HepG2 (cell line): Measurements from ENCODE around the gene GPER1. TPM values are rescaled to one million over a fixed set of nuclear protein-coding genes. Genes with fewer than 3 reads are reported as not detected.
A peak's percentile ranks its signal among the peaks of the same experiment; 100 is the strongest.

Experiments used
- ATAC-seq: fragments of 200-7000 bp; cut with Tn5 transposase; 3 replicates; pipeline ENCODE4 v1.9.1; 2020; ENCODE audit warnings: mild to moderate bottlenecking, moderate library complexity
- BruUV-seq: library from RNA; stranded (reverse); fragments of 400-500 nt; replicated peaks from 2 replicates; lab custom pipeline; 2021; lab: Mats Ljungman, UMichigan
- CTCF ChIA-PET: fragments of 300-600 bp; formaldehyde crosslinking; extraction: SDS; loops from one replicate; lab custom pipeline; 2021; ENCODE audit warnings: low total read pairs, inconsistent platforms, low intra/inter-chr PET ratio; lab: Yijun Ruan, JAX
- POLR2A ChIA-PET: fragments of 350-600 bp; sonication (Branson Sonifier 250); formaldehyde crosslinking; loops from one replicate; lab custom pipeline; 2020; ENCODE audit warnings: antibody characterized with exemption, inconsistent platforms; lab: Yijun Ruan, JAX
- DNase-seq: peaks from one replicate; pipeline ENCODE4 v3.0.0-alpha.2; 2015; ENCODE audit warnings: low spot score
- FAIRE-seq: peaks from 3 replicates; lab custom pipeline; 2011; peaks lifted over from hg19 to GRCh38; lab: Jason Lieb, UNC
- H2AFZ ChIP-seq: one replicate; pipeline ENCODE4 v1.6.1; 2011; ENCODE audit warnings: low read length, inconsistent platforms
- H3K27ac ChIP-seq: fragments of 300-600 bp; 3 replicates; pipeline ENCODE4 v1.8.0; 2011; ENCODE audit warnings: mixed run types, mild to moderate bottlenecking, mixed read lengths, low read length, inconsistent platforms; ENCODE audit not compliant: insufficient read depth; ENCODE audit errors: extremely low read length
- H3K27me3 ChIP-seq, 2 experiments: fragments of 200-600 bp in 1 of 2; 2 replicates in 1 of 2; 3 replicates in 1 of 2; pipeline versions ENCODE4 v1.6.0 to v1.8.0; 2011; ENCODE audit warnings: low read length in 2 of 2, mild to moderate bottlenecking in 2 of 2, moderate library complexity in 2 of 2, inconsistent platforms in 1 of 2; ENCODE audit not compliant: insufficient read depth in 2 of 2, control insufficient read depth in 1 of 2
- H3K36me3 ChIP-seq, 2 experiments: fragments of 200-600 bp in 1 of 2; replicated peaks in 1 of 2; 2 replicates in 1 of 2; 3 replicates in 1 of 2; pipeline versions ENCODE4 v1.5.1 to v1.8.0; 2011; ENCODE audit warnings: low read length in 2 of 2, inconsistent platforms in 1 of 2; ENCODE audit not compliant: insufficient read depth in 2 of 2, control insufficient read depth in 1 of 2
- H3K4me1 ChIP-seq: 2 replicates; pipeline ENCODE4 v1.5.1; 2012; ENCODE audit warnings: low read length, inconsistent platforms; ENCODE audit not compliant: insufficient read depth
- H3K4me2 ChIP-seq: 2 replicates; pipeline ENCODE4 v1.6.0; 2011; ENCODE audit warnings: low read depth, low read length, inconsistent platforms
- H3K4me3 ChIP-seq, 3 experiments: fragments of 200-600 bp in 1 of 3; sonication (generic), shearing (Covaris generic) in 1 of 3; replicated peaks in 1 of 3; 2 replicates each; pipeline ENCODE4 v1.5.1; 2011 to 2016; ENCODE audit warnings: low read length in 3 of 3, inconsistent platforms in 2 of 3, low read depth in 2 of 3, mild to moderate bottlenecking in 2 of 3, control low read depth in 1 of 3, mixed read lengths in 1 of 3; ENCODE audit not compliant: insufficient read depth in 1 of 3
- H3K79me2 ChIP-seq: one replicate; pipeline ENCODE4 v1.6.1; 2011; ENCODE audit warnings: low read length, inconsistent platforms; ENCODE audit not compliant: insufficient read depth
- H3K9ac ChIP-seq: 2 replicates; pipeline ENCODE4 v1.6.0; 2011; ENCODE audit warnings: mild to moderate bottlenecking, low read depth, low read length, inconsistent platforms; ENCODE audit not compliant: insufficient read depth
- H3K9me3 ChIP-seq: 2 replicates; pipeline ENCODE4 v1.5.1; 2012; ENCODE audit warnings: mild to moderate bottlenecking, low read length
- H4K20me1 ChIP-seq: 2 replicates; pipeline ENCODE4 v1.6.0; 2011; ENCODE audit warnings: inconsistent platforms, mild to moderate bottlenecking, low read length, moderate library complexity; ENCODE audit not compliant: insufficient read depth
- ADNP ChIP-seq: sonication (generic); formaldehyde crosslinking; IDR thresholded peaks from 2 replicates; pipeline ENCODE4 v1.4.0; 2020; ENCODE audit warnings: missing genetic modification reagents
- AGO2 ChIP-seq: fragments of 200-400 bp; formaldehyde crosslinking; optimal IDR thresholded peaks from 2 replicates; pipeline ENCODE3; 2017; ENCODE audit warnings: mild to moderate bottlenecking, low read depth, low read length, moderate library complexity
- ATF4 ChIP-seq, 2 experiments: fragments of 450-650 bp in 1 of 2; sonication (generic) in 1 of 2; formaldehyde crosslinking; IDR thresholded peaks; 2 replicates each; pipeline versions ENCODE4 v1.5.0 to v1.8.0; 2020 to 2022; ENCODE audit warnings: mild to moderate bottlenecking in 1 of 2, missing genetic modification reagents in 1 of 2
- FOXA3 ChIP-seq: IDR thresholded peaks from 2 replicates; pipeline ENCODE4 v1.6.1; 2016; ENCODE audit warnings: missing genetic modification reagents, missing compliant biosample characterization
- HNRNPL ChIP-seq: fragments of 200-400 bp; formaldehyde crosslinking; IDR thresholded peaks from 2 replicates; pipeline ENCODE4 v1.6.1; 2017; ENCODE audit warnings: mild to moderate bottlenecking, low read depth, low read length
- NFIC ChIP-seq: IDR thresholded peaks from 2 replicates; pipeline ENCODE4 v1.6.1; 2012; ENCODE audit warnings: mild to moderate bottlenecking, low read length, inconsistent platforms
- RFX3 ChIP-seq: IDR thresholded peaks from 2 replicates; pipeline ENCODE4 v1.6.1; 2016; ENCODE audit warnings: missing biosample characterization, missing genetic modification reagents
- RFXANK ChIP-seq: IDR thresholded peaks from 2 replicates; pipeline ENCODE4 v1.6.1; 2016
- SALL1 ChIP-seq: sonication (generic); formaldehyde crosslinking; IDR thresholded peaks from 2 replicates; pipeline ENCODE4 v1.8.0; 2022; ENCODE audit warnings: mild to moderate bottlenecking, missing genetic modification reagents
- TOPORS ChIP-seq: sonication (generic); formaldehyde crosslinking; IDR thresholded peaks from 2 replicates; pipeline ENCODE4 v1.8.0; 2023; ENCODE audit warnings: mild to moderate bottlenecking, missing genetic modification reagents
- TP53 ChIP-seq: sonication (generic); formaldehyde crosslinking; conservative IDR thresholded peaks from 2 replicates; pipeline ENCODE4 v1.4.0; 2020; ENCODE audit warnings: missing genetic modification reagents
- ZMYM4 ChIP-seq: sonication (generic); formaldehyde crosslinking; IDR thresholded peaks from 2 replicates; pipeline ENCODE4 v1.8.1; 2023; ENCODE audit warnings: mild to moderate bottlenecking, missing genetic modification reagents
- ZNF530 ChIP-seq: sonication (generic); formaldehyde crosslinking; IDR thresholded peaks from 2 replicates; pipeline ENCODE4 v1.5.0; 2020; ENCODE audit warnings: low read depth, mild to moderate bottlenecking, missing genetic modification reagents
- ZNF577 ChIP-seq: sonication (generic); formaldehyde crosslinking; IDR thresholded peaks from 2 replicates; pipeline ENCODE4 v1.4.0; 2020; ENCODE audit warnings: mild to moderate bottlenecking, low read depth, missing genetic modification reagents, borderline replicate concordance
- ZNF674 ChIP-seq: sonication (generic); formaldehyde crosslinking; IDR thresholded peaks from 2 replicates; pipeline ENCODE4 v1.5.0; 2020; ENCODE audit warnings: low read depth, mild to moderate bottlenecking, missing genetic modification reagents
- ZNF839 ChIP-seq: sonication (generic); formaldehyde crosslinking; IDR thresholded peaks from 2 replicates; pipeline ENCODE4 v1.4.0; 2020; ENCODE audit warnings: missing genetic modification reagents, mild to moderate bottlenecking, borderline replicate concordance
- WGBS: methylation state at CpG from one replicate; pipeline ENCODE4 v1.1.6; 2017; ENCODE audit warnings: low lambda C conversion rate; 5-methylcytosine and 5-hydroxymethylcytosine counted together
- in situ Hi-C: cut with HindIII; loops from 2 replicates; pipeline ENCODE4 v1.10.0; 2017; ENCODE audit warnings: low pct_unique_long_range_greater_than_20kb; ENCODE audit not compliant: extremely low pct_ligation_motif_present
- intact Hi-C: fragments of 100-400 bp; cut with micrococcal nuclease; formaldehyde crosslinking; loops from one replicate; pipeline ENCODE4 v1.10.0; 2022; ENCODE audit not compliant: unreplicated experiment
- polyA plus RNA-seq, 8 experiments: library from polyadenylated mRNA; depleted of rRNA in 3 of 8; stranded (reverse) in 7 of 8; unstranded in 1 of 8; fragments of >200 nt; fragmentation: Illumina TruSeq in 4 of 8; extraction: Trizol in 4 of 8; gene quantifications; 2 replicates each; pipeline versions ENCODE4 v1.2.1 to v1.2.3, GENCODE V29; 2011 to 2016; ENCODE audit warnings: low read depth in 4 of 8, missing spikeins in 1 of 8, mixed read lengths in 1 of 8; ENCODE audit not compliant: insufficient read depth in 1 of 8
- total RNA-seq, 5 experiments: library from RNA; depleted of rRNA; stranded (reverse); fragments of >200 nt; fragmentation: Illumina TruSeq; extraction: Trizol; gene quantifications; 2 replicates each; pipeline ENCODE4 v1.2.3, GENCODE V29; 2016; ENCODE audit warnings: low read depth in 1 of 5
- TF ChIP-seq, protein P1 (sequence below): sonication (generic); formaldehyde crosslinking; IDR thresholded peaks from 2 replicates; pipeline ENCODE4 v1.4.0; 2020; ENCODE audit warnings: missing genetic modification reagents

Gene GPER1
- total and polyA plus RNA-seq, 2 of the 13 experiments (the other 11 are each of a cell fraction or from before 2014, with no cell fraction given), result 12.7 to 19.7 TPM

GRCh38 chr7:1103009-1103788, 15.3 kb downstream of the GPER1 start (continued):
- TF ChIP-seq ATF4 (CRISPR knock-in tag; IDR thresholded peaks at IDR 0.05), result peak in 1 of 2 experiments; percentile 80; a peak in 2 of 4 replicates
- TF ChIP-seq RFXANK (CRISPR knock-in tag), result no peak

- H3K27ac ChIP-seq, result no peak overlapping the region
- in situ Hi-C loops, result no loop called here
- no peak for FAIRE-seq
- no peak for DNase-seq
- H2AFZ ChIP-seq, result no peak overlapping the region
- no TSS peak for BruUV-seq
- H3K9ac ChIP-seq, result no peak overlapping the region
- CTCF ChIA-PET, result no interaction called here
- peaks cover 34% of the 10 kb centered on the region for H3K4me1 ChIP-seq
- ATAC-seq, result no peak
- H3K27me3 ChIP-seq, result no peaks in the 10 kb centered on the region
- POLR2A ChIA-PET, result interaction anchor here (1.1 to 5.1 kb wide), 4 partner anchors 12 to 53 kb away, joined by 5 to 59 read pairs (median 26); partner anchors contain the start of gene GPER1
- no peaks in the 10 kb centered on the region for H4K20me1 ChIP-seq
- no peak overlapping the region for H3K4me2 ChIP-seq
- peaks cover 7 to 9% of the 10 kb centered on the region in 2 experiments; a peak in 4 of 5 replicates for H3K36me3 ChIP-seq
- intact Hi-C loops, result loop anchor here (2.0 kb wide), 1 partner anchor 73 kb away; no protein-coding TSS in a partner anchor
- H3K4me3 ChIP-seq, result no peak overlapping the region
- H3K79me2 ChIP-seq, result peaks cover 23% of the 10 kb centered on the region
- 94% methylated on average over 17 of the region's 21 CpGs for WGBS
- H3K9me3 ChIP-seq, result no peaks in the 10 kb centered on the region
- TF ChIP-seq ADNP (CRISPR knock-in tag) (no peak), AGO2 (peak; percentile 53), ZNF839 (CRISPR knock-in tag) (no peak), NFIC (no peak), TOPORS (no peak), ZNF577 (CRISPR knock-in tag) (no peak), ZMYM4 (CRISPR knock-in tag) (no peak), SALL1 (CRISPR knock-in tag) (no peak), FOXA3 (CRISPR knock-in tag) (no peak), HNRNPL (0 out of 2 replicates have a peak, but pooled peaks have one; percentile 36), ZNF674 (CRISPR knock-in tag) (no peak), RFX3 (CRISPR knock-in tag) (no peak), ZNF530 (CRISPR knock-in tag) (no peak), TP53 (CRISPR knock-in tag) (no peak)
- TF ChIP-seq, protein P1, sequence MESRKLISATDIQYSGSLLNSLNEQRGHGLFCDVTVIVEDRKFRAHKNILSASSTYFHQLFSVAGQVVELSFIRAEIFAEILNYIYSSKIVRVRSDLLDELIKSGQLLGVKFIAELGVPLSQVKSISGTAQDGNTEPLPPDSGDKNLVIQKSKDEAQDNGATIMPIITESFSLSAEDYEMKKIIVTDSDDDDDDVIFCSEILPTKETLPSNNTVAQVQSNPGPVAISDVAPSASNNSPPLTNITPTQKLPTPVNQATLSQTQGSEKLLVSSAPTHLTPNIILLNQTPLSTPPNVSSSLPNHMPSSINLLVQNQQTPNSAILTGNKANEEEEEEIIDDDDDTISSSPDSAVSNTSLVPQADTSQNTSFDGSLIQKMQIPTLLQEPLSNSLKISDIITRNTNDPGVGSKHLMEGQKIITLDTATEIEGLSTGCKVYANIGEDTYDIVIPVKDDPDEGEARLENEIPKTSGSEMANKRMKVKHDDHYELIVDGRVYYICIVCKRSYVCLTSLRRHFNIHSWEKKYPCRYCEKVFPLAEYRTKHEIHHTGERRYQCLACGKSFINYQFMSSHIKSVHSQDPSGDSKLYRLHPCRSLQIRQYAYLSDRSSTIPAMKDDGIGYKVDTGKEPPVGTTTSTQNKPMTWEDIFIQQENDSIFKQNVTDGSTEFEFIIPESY (CRISPR knock-in tag), result no peak
Observed at GRCh38 chr7:1103789-1104515, 16.0 kb downstream of the GPER1 start.
